AG20443 (cell line): Measurements from ENCODE around the gene PSMD13.

Experiments used
- DNase-seq: peaks from one replicate; pipeline ENCODE4 v3.0.0; 2012; ENCODE audit warnings: low spot score, mixed read lengths

Gene PSMD13

DNA sequence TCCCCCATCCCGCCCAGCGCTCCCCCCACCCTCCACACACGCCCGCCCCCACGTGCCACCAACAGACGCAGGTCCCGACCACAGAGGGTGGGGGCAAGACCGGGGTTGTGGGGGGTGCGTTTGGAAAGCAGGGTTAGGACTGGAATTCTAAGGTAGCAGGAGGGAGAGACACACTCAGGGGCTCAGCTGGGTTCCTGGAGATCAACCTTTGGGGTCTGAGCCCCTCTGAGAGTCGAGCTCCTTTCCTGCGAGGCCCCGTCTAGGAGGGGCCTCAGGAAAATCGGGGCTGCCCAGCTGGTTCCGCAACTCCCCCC lies 52.6 kb downstream of the PSMD13 start:
- DNase-seq: no peak

- no peak for DNase-seq
Observed at GRCh38 chr11:289712-290620, 53.2 kb downstream of the PSMD13 start.

GRCh38 chr11:290621-291231 lies 54.0 kb downstream of the PSMD13 start:
- DNase-seq: no peak

- no peak for DNase-seq
Observed at GRCh38 chr11:291281-292210, 54.8 kb downstream of the PSMD13 start.

- DNase-seq: no peak
Observed at GRCh38 chr11:292211-293121, 55.7 kb downstream of the PSMD13 start.

GRCh38 chr11:293271-293851 lies 56.6 kb downstream of the PSMD13 start:
- DNase-seq: no peak

GRCh38 chr11:293852-294661 lies 57.3 kb downstream of the PSMD13 start:
- no peak for DNase-seq

GRCh38 chr11:294780-295179 lies 58.0 kb downstream of the PSMD13 start:
- no peak for DNase-seq

DNA sequence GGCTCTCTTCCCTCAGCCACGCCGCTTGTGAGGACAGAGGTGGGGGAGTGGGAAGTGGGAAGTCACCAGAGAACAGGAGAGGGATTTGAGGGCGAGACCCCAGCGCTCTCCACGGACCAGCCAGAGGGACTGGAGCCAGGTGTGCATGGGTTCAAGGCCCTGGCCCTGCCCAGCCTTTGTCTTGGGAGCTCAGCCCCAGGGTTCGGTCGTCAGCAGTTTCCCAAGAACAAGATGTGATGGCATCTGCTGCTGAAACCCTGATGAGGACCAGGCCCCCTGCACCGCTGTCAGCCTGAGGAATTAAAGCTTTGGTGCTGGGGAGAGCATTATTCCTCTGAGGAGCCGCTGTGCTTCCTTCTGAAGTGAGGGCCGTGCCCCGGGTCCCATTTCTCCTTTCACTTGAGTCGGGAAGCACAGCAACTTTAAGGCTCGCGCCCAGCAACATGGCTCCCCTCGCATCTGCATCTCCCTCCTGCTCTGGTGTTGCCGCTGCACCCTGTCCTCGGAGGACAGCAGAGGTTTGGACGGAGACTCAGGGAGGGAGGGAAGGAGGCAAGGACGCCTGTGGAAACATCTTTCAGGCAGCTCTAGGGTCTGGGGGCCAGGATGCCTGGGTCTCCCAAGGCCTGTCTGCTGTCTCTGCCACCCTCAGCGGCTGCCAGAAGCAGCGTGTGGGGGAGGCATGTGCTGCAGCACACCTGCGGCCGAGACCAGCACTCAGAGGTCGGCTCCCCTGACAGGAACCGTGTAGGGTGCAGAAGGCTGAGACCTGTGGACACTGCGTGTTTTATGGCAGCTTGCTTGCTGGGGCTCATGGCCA lies 58.8 kb downstream of the PSMD13 start:
- DNase-seq: no peak

DNA sequence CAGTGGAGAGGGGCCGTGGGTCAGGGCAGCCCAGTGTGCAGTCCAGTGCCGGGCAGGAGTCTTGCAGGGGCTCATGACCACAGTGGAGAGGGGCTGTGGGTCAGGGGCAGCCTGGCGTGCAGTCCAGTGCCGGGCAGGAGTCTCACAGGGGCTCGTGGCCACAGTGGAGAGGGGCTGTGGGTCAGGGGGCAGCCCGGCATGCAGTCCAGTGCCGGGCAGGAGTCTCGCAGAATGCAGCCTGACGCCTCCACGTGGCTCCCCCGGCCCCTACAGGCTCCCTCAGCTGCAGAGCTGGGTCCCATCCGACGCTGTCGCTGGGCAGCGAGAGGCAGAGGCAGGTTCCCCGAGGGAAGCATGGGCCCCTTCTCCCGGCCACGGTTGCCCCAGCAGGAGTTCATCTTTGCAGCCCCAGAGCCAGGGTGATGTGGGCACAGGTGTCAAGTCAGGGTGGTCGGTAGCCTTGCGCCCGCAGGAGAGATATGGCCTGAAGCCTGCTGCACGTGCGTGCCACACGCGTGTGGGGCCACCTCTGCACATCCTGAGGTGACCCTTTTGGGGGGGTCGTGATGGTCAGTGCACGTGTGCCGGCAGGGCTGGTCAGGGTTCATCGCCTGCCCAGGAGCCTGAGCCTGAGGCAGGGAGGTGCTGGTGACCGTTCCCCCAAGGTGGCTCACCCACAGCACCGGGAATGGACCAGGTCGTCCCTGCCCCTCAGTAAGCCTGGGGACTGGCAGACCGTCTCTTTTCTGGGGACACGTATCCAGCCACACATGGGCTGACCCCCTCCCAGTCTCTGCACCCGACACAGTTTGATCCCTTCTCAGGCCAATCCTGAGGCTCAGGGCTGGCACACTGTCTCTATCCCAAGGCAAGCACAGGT lies 59.6 kb downstream of the PSMD13 start:
- no peak for DNase-seq

DNA sequence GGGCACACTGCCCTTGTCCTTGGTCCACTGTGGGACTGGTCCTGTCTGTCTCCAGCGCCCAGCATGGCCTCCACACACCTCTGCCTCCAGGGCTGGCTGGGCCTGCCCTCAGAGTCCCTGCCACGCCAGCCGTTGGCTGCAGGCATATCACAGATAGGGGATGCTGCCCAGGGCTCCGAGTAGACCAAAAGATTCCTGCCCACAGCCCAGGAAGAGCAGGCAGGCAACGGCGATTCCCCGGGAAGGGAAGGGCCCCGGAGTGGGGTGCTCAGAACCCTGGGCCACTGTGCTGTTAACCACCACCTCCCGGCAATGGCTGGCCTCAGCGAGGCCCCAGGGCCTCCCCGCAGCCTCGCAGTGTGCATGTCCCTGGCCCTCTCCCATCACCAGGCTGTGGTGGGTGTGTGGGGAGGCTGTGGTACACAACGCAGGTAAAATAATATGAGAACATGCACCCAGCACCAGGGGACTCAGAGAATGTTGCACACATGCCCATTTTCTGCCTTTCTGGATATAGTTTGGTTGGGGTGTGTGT lies 60.3 kb downstream of the PSMD13 start:
- DNase-seq: no peak

DNA sequence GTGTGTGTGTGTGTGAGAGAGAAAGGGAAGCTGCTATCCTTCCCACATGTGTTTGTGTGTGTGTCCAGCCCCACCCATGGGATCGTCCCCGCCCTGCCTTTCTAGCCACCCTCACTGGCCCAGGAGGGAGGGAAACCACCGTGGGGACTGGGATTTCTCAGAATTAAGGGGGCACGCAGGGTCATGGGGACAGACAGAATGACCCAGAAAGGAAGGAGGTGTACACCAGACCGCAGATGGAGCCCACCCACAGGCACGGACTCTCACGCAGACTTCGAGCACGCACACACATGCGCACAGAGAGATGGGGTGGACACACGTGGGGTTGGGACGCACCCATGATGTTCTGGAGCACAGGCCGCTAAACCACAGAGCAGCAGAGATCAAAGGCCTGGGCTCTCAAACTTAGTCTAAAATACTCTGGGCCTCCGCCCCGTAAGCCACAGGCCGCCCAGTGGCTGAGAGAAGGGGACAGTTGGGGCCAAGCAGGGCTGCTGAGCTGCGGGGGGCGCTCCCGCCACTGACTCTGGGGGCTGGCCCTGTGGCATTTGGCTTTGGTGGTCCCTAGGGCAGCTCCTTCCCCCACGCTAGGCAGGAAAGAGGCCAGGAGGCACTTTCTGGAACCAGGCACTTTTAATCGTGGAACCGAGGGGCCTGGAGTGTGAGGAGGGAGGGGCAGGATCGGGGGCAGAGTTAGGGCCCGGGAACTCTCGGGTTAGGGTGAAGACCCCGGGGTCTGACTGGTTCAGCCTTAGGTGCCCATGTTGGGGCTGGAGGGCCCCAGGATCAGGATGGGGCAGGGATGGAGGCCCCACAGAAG lies 61.0 kb downstream of the PSMD13 start:
- DNase-seq: peak; percentile 79

- no peak for DNase-seq
Observed at GRCh38 chr11:298406-299065, 61.8 kb downstream of the PSMD13 start.

DNA sequence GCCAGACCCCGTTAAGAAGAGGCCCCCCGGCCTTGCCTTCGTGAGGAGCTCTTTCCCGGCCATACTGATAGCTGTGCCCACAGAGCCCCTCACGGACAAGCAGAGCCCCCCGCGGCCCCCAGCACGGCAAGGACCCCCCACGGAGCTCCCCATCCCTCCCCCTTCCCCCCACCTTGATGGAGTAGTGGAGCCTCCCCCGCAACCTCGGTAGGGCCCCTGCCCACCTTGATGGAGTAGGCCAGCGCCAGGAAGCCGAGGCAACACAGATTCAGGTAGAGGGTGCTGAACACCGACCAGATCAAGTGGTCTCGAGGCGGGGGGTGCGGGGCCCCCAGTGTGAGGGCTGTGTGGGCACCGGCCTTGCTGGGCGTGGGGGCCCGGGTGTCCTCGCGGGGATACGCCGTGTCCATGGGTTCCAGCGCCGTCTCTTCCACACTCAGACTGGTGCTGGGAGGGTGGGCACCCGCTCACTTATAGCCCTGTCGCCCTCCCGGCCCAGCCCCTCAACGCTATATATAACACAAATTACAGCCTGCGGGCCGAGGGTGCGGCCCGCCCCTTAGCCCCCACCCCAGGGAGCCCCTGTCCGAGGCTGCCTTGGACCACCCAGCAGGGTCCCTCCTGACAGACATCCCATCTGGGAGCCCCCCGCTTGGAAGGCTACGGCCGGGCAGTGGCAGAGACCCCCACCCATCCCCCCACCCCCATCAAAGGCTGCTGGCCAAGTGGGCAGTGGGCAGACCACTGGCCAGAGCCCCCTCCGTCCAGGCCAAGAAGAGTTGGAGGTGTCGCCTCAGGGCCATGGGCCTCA lies 62.5 kb downstream of the PSMD13 start, which contains the start of gene IFITM5:
Gene IFITM5, minus strand, starts transcription at position 446 of the 811 bp plus-strand sequence. Its CDS starts 36 bp downstream, at position 410.
- DNase-seq: no peak

DNA sequence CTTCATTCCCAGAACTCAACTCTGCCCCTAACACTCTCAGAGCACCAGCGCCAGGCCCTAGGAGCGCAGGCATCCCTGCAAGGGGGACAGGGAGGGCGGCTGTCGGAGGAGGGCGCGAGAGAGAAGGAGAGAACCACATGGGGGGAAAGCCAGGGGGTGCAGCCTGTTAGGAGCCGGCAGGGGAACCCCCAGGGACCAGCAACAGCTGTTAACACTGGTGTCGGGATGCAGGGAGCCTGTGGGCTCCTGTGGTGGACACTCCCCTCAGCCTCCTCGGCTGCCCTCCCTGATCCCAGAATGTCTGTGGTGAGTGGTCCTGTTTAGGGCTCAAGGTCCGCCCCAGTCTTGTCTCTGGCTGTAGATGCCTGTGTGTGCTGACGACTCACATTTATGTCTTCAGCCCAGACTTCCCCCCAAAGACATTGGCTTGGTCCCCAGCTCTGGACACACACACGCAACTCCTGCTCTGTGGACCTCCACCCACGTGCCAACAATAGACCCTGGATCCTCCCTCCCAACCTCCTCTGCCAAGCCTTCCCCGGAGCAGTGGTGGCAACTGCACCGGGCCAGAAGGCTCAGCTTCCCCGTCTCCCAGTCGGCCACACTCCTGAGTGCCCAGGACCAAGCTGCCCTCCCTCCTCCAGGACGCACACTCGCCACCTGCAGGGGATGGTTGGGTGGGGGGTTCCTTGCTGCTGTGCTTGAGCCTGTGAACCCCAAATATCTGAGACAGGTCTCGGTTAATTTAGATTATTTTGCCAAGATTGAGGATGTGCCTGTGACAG lies 63.4 kb downstream of the PSMD13 start:
- no peak for DNase-seq
